ENCODE measurements around the gene GABARAP.
A peak's percentile ranks its signal among the peaks of the same experiment; 100 is the strongest.
"Not testable (repeated sequence)": the region's sequence is repeated elsewhere in the genome, so short reads cannot be mapped to it uniquely, and the experiment has no call there.

The GABARAP gene

GRCh38 chr17:7260651-7261378 lies 18.6 kb upstream of the GABARAP start:
- peak in 1 of 2 donors; percentile 29 for DNase-seq (ENCODE audit: low read depth in 2 of 2)

GRCh38 chr17:7260151-7260550 lies 17.9 kb upstream of the GABARAP start:
- DNase-seq (ENCODE audit: low read depth in 2 of 2), result no peak

GRCh38 chr17:7259555-7259889 lies 17.3 kb upstream of the GABARAP start:
- no peak for DNase-seq (ENCODE audit: low read depth in 2 of 2)

- DNase-seq (ENCODE audit: low read depth in 2 of 2), result no peak
These were observed 16.7 kb upstream of the GABARAP start for GRCh38 chr17:7258731-7259554.

GRCh38 chr17:7256766-7257456 lies 14.7 kb upstream of the GABARAP start:
- DNase-seq (ENCODE audit: low read depth in 2 of 2), result no peak

GRCh38 chr17:7254511-7254910 lies 12.3 kb upstream of the GABARAP start:
- DNase-seq (ENCODE audit: low read depth in 2 of 2), result no peak

GRCh38 chr17:7253082-7253481 lies 10.8 kb upstream of the GABARAP start:
- DNase-seq (ENCODE audit: low read depth in 2 of 2), result no peak

GRCh38 chr17:7252176-7253043 lies 10.2 kb upstream of the GABARAP start, which contains the start of gene ELP5:
ELP5 (plus strand) TSS chr17:7252215; CDS start chr17:7252551, 336 bp downstream.
- DNase-seq (ENCODE audit: low read depth in 2 of 2), result peak; percentile 69 to 73

GRCh38 chr17:7251661-7252175 lies 9.5 kb upstream of the GABARAP start, which contains the start of gene CTDNEP1:
CTDNEP1 (minus strand) TSS chr17:7251734; CDS start chr17:7251296, 438 bp downstream.
- DNase-seq (ENCODE audit: low read depth in 2 of 2), result peak; percentile 97 to 99

GRCh38 chr17:7250695-7251627 lies 8.7 kb upstream of the GABARAP start:
- no peak for DNase-seq (ENCODE audit: low read depth in 2 of 2)

- DNase-seq (ENCODE audit: low read depth in 2 of 2), result no peak
These were observed 7.6 kb upstream of the GABARAP start for GRCh38 chr17:7249830-7250229.

GRCh38 chr17:7249214-7249613 lies 7.0 kb upstream of the GABARAP start:
- no peak for DNase-seq (ENCODE audit: low read depth in 2 of 2)

GRCh38 chr17:7248796-7249195 lies 6.5 kb upstream of the GABARAP start:
- DNase-seq (ENCODE audit: low read depth in 2 of 2), result no peak

- DNase-seq (ENCODE audit: low read depth in 2 of 2), result no peak
These were observed 4.5 kb upstream of the GABARAP start for GRCh38 chr17:7246779-7247178.

- DNase-seq (ENCODE audit: low read depth in 2 of 2), result not testable (repeated sequence)
These were observed 1.6 kb upstream of the GABARAP start for GRCh38 chr17:7243838-7244237.

GRCh38 chr17:7243453-7243729 lies 1.1 kb upstream of the GABARAP start:
- DNase-seq (ENCODE audit: low read depth in 2 of 2), result no peak

GRCh38 chr17:7242717-7243452 lies 636 bp upstream of the GABARAP start:
- DNase-seq (ENCODE audit: low read depth in 2 of 2), result peak; percentile 85

- DNase-seq (ENCODE audit: low read depth in 2 of 2), result no peak
These were observed 1.0 kb downstream of the GABARAP start for GRCh38 chr17:7241090-7241733.

GRCh38 chr17:7240375-7240774 lies 1.9 kb downstream of the GABARAP start:
- no peak for DNase-seq (ENCODE audit: low read depth in 2 of 2)
